HepG2 (cell line): ENCODE data around the gene SEMA3F. TPM values are rescaled to one million over a fixed set of nuclear protein-coding genes. Genes with fewer than 3 reads are reported as not detected.
A peak's percentile ranks its signal among the peaks of the same experiment; 100 is the strongest.

Experiments
- AGO2 ChIP-seq: fragments of 200-400 bp; formaldehyde crosslinking; optimal IDR thresholded peaks from 2 replicates; pipeline ENCODE3; 2017; ENCODE audit warnings: mild to moderate bottlenecking, low read depth, low read length, moderate library complexity
- CBX5 ChIP-seq: sonication (generic); formaldehyde crosslinking; IDR thresholded peaks from 2 replicates; pipeline ENCODE4 v1.4.0; 2020; ENCODE audit warnings: missing genetic modification reagents, borderline replicate concordance
- FOXA1 ChIP-seq, 2 experiments: fragments of 450-650 bp in 1 of 2; sonication (generic) in 1 of 2; formaldehyde crosslinking in 1 of 2; IDR thresholded peaks; 2 replicates each; pipeline versions ENCODE4 v1.4.0 to v1.6.1; 2016 to 2020; ENCODE audit warnings: missing genetic modification reagents in 1 of 2
- FOXM1 ChIP-seq: sonication (generic); formaldehyde crosslinking; IDR thresholded peaks from 2 replicates; pipeline ENCODE4 v1.5.0; 2020; ENCODE audit warnings: missing genetic modification reagents
- MTA1 ChIP-seq: sonication (generic); formaldehyde crosslinking; IDR thresholded peaks from 2 replicates; pipeline ENCODE4 v1.4.0; 2020; ENCODE audit warnings: missing genetic modification reagents, mild to moderate bottlenecking, borderline replicate concordance
- MTF2 ChIP-seq: sonication (generic); formaldehyde crosslinking; IDR thresholded peaks from 2 replicates; pipeline ENCODE4 v1.5.0; 2020; ENCODE audit warnings: missing genetic modification reagents, borderline replicate concordance
- MXD4 ChIP-seq: IDR thresholded peaks from 2 replicates; pipeline ENCODE4 v1.6.1; 2016; ENCODE audit warnings: mild to moderate bottlenecking, missing biosample characterization, missing genetic modification reagents
- POLR2G ChIP-seq: fragments of 200-400 bp; formaldehyde crosslinking; IDR thresholded peaks from 2 replicates; pipeline ENCODE4 v1.6.1; 2018; ENCODE audit warnings: mild to moderate bottlenecking, low read depth, low read length, moderate library complexity
- SAFB2 ChIP-seq: sonication (generic); formaldehyde crosslinking; IDR thresholded peaks from 2 replicates; pipeline ENCODE4 v1.5.1; 2020; ENCODE audit warnings: missing genetic modification reagents, low read depth, mild to moderate bottlenecking, borderline replicate concordance
- SRSF1 ChIP-seq: fragments of 200-400 bp; formaldehyde crosslinking; optimal IDR thresholded peaks from 2 replicates; pipeline ENCODE3; 2017; ENCODE audit warnings: mild to moderate bottlenecking, low read depth, low read length, moderate library complexity
- SRY ChIP-seq: sonication (generic); formaldehyde crosslinking; IDR thresholded peaks from 2 replicates; pipeline ENCODE4 v1.8.0; 2022; ENCODE audit warnings: mild to moderate bottlenecking, missing genetic modification reagents
- ZNF253 ChIP-seq: sonication (generic); formaldehyde crosslinking; IDR thresholded peaks from 2 replicates; pipeline ENCODE4 v1.8.0; 2022; ENCODE audit warnings: mild to moderate bottlenecking, missing genetic modification reagents, borderline replicate concordance
- ZNF747 ChIP-seq: sonication (generic); formaldehyde crosslinking; IDR thresholded peaks from 2 replicates; pipeline ENCODE4 v1.8.1; 2023; ENCODE audit warnings: missing genetic modification reagents, mild to moderate bottlenecking, borderline replicate concordance
- polyA plus RNA-seq, 8 experiments: library from polyadenylated mRNA; depleted of rRNA in 3 of 8; stranded (reverse) in 7 of 8; unstranded in 1 of 8; fragments of >200 nt; fragmentation: Illumina TruSeq in 4 of 8; extraction: Trizol in 4 of 8; gene quantifications; 2 replicates each; pipeline versions ENCODE4 v1.2.1 to v1.2.3, GENCODE V29; 2011 to 2016; ENCODE audit warnings: low read depth in 4 of 8, missing spikeins in 1 of 8, mixed read lengths in 1 of 8; ENCODE audit not compliant: insufficient read depth in 1 of 8
- total RNA-seq, 5 experiments: library from RNA; depleted of rRNA; stranded (reverse); fragments of >200 nt; fragmentation: Illumina TruSeq; extraction: Trizol; gene quantifications; 2 replicates each; pipeline ENCODE4 v1.2.3, GENCODE V29; 2016; ENCODE audit warnings: low read depth in 1 of 5
- TF ChIP-seq, protein P1 (sequence below): sonication (generic); formaldehyde crosslinking; IDR thresholded peaks from 2 replicates; pipeline ENCODE4 v1.9.0; 2022; ENCODE audit warnings: missing genetic modification reagents, mild to moderate bottlenecking, borderline replicate concordance
- TF ChIP-seq, protein P2 (sequence below): sonication (generic); formaldehyde crosslinking; IDR thresholded peaks from 2 replicates; pipeline ENCODE4 v1.5.0; 2020; ENCODE audit warnings: missing genetic modification reagents
- TF ChIP-seq, protein P3 (sequence below): sonication (generic); formaldehyde crosslinking; IDR thresholded peaks from 2 replicates; pipeline ENCODE4 v1.4.0; 2020; ENCODE audit warnings: mild to moderate bottlenecking, missing genetic modification reagents
- TF ChIP-seq, protein P4 (sequence below): sonication (generic); formaldehyde crosslinking; IDR thresholded peaks from 2 replicates; pipeline ENCODE4; 2020; ENCODE audit warnings: missing genetic modification reagents, mild to moderate bottlenecking, borderline replicate concordance

The SEMA3F gene
- total and polyA plus RNA-seq, 2 of the 13 experiments (the other 11 are each of a cell fraction or from before 2014, with no cell fraction given) = 7.6 to 17.2 TPM

DNA sequence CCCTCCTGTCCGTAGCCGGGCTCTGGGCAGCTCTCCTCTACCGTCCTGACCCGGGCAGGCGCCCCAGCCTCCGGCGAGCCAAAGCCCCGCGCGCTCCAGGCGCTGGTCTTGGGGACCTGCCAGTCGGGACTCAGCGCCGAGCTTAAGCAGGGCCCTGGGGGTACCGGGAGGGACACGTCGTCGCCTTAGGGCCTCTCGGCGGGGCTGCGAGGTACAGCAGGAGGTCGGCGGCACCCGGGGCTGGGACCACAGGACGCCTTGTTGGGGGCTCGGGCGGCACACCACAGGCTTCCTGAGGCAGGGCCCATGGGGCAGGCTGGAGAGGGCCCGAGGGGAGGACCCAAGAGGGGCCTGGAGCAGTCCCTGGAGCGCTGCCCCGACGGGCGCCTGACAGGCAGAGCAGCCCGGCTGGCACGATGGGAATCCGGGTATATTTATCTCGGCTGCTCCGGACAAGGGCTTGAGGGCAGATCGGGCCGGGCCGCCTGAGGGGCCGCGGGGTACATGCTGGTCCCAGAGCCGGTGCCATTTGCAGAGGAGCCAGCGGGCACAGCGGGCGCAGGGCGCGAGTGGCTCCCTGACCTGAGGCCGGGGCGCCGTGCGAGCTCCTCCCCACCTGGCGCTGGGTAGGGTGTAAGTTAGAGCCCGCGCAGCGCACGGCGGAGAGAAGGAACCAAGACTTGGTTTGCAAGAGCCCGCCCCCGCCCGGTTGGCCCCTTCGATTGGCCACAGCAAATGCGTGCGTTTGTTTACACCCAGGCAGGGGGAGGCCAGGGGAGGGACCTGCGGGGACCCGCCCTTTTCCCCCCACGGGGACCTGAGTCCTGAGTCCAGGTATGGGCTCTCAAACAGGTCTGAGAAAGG is 50.5 kb downstream of the SEMA3F start (continued):
- peak; percentile 16; the same call in 1 of the 2 replicates for TF ChIP-seq SRY
- TF ChIP-seq, protein P1, sequence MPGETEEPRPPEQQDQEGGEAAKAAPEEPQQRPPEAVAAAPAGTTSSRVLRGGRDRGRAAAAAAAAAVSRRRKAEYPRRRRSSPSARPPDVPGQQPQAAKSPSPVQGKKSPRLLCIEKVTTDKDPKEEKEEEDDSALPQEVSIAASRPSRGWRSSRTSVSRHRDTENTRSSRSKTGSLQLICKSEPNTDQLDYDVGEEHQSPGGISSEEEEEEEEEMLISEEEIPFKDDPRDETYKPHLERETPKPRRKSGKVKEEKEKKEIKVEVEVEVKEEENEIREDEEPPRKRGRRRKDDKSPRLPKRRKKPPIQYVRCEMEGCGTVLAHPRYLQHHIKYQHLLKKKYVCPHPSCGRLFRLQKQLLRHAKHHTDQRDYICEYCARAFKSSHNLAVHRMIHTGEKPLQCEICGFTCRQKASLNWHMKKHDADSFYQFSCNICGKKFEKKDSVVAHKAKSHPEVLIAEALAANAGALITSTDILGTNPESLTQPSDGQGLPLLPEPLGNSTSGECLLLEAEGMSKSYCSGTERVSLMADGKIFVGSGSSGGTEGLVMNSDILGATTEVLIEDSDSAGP (CRISPR knock-in tag) = peak; percentile 67; the same call in 1 of the 2 replicates
- TF ChIP-seq MXD4 (CRISPR knock-in tag) = peak; percentile 36; the same call in 1 of the 2 replicates
- TF ChIP-seq, protein P2, sequence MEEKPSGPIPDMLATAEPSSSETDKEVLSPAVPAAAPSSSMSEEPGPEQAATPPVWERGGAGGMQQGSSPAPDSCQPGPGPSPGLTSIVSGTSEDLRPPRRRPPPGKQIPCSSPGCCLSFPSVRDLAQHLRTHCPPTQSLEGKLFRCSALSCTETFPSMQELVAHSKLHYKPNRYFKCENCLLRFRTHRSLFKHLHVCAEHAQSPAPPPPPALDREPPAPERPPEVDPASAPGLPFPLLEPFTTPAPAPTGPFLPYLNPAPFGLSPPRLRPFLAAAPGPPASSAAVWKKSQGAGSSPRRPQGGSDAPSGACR (CRISPR knock-in tag) = peak; percentile 18; the same call in 1 of the 2 replicates
- no peak for TF ChIP-seq ZNF253 (CRISPR knock-in tag)
- peak; percentile 79 for TF ChIP-seq SRSF1
- TF ChIP-seq AGO2 = peak; percentile 90
- TF ChIP-seq, protein P3, sequence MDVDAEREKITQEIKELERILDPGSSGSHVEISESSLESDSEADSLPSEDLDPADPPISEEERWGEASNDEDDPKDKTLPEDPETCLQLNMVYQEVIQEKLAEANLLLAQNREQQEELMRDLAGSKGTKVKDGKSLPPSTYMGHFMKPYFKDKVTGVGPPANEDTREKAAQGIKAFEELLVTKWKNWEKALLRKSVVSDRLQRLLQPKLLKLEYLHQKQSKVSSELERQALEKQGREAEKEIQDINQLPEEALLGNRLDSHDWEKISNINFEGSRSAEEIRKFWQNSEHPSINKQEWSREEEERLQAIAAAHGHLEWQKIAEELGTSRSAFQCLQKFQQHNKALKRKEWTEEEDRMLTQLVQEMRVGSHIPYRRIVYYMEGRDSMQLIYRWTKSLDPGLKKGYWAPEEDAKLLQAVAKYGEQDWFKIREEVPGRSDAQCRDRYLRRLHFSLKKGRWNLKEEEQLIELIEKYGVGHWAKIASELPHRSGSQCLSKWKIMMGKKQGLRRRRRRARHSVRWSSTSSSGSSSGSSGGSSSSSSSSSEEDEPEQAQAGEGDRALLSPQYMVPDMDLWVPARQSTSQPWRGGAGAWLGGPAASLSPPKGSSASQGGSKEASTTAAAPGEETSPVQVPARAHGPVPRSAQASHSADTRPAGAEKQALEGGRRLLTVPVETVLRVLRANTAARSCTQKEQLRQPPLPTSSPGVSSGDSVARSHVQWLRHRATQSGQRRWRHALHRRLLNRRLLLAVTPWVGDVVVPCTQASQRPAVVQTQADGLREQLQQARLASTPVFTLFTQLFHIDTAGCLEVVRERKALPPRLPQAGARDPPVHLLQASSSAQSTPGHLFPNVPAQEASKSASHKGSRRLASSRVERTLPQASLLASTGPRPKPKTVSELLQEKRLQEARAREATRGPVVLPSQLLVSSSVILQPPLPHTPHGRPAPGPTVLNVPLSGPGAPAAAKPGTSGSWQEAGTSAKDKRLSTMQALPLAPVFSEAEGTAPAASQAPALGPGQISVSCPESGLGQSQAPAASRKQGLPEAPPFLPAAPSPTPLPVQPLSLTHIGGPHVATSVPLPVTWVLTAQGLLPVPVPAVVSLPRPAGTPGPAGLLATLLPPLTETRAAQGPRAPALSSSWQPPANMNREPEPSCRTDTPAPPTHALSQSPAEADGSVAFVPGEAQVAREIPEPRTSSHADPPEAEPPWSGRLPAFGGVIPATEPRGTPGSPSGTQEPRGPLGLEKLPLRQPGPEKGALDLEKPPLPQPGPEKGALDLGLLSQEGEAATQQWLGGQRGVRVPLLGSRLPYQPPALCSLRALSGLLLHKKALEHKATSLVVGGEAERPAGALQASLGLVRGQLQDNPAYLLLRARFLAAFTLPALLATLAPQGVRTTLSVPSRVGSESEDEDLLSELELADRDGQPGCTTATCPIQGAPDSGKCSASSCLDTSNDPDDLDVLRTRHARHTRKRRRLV (CRISPR knock-in tag) = peak; percentile 35; the same call in 1 of the 2 replicates
- TF ChIP-seq, protein P4, sequence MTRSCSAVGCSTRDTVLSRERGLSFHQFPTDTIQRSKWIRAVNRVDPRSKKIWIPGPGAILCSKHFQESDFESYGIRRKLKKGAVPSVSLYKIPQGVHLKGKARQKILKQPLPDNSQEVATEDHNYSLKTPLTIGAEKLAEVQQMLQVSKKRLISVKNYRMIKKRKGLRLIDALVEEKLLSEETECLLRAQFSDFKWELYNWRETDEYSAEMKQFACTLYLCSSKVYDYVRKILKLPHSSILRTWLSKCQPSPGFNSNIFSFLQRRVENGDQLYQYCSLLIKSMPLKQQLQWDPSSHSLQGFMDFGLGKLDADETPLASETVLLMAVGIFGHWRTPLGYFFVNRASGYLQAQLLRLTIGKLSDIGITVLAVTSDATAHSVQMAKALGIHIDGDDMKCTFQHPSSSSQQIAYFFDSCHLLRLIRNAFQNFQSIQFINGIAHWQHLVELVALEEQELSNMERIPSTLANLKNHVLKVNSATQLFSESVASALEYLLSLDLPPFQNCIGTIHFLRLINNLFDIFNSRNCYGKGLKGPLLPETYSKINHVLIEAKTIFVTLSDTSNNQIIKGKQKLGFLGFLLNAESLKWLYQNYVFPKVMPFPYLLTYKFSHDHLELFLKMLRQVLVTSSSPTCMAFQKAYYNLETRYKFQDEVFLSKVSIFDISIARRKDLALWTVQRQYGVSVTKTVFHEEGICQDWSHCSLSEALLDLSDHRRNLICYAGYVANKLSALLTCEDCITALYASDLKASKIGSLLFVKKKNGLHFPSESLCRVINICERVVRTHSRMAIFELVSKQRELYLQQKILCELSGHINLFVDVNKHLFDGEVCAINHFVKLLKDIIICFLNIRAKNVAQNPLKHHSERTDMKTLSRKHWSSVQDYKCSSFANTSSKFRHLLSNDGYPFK (CRISPR knock-in tag) = peak; percentile 31; the same call in 1 of the 2 replicates
- TF ChIP-seq MTA1 (CRISPR knock-in tag) = 0 out of 2 replicates have a peak, but pooled peaks have one; percentile 24
- no peak for TF ChIP-seq ZNF747 (CRISPR knock-in tag)
- TF ChIP-seq POLR2G = peak; percentile 38; the same call in 1 of the 2 replicates
- TF ChIP-seq FOXA1 (IDR thresholded peaks at IDR 0.05) = no peak
- peak; percentile 68 for TF ChIP-seq FOXA1 (CRISPR knock-in tag; IDR thresholded peaks at IDR 0.05)
- TF ChIP-seq SAFB2 (CRISPR knock-in tag) = peak; percentile 86
- 0 out of 2 replicates have a peak, but pooled peaks have one; percentile 23 for TF ChIP-seq CBX5 (CRISPR knock-in tag)
- 0 out of 2 replicates have a peak, but pooled peaks have one; percentile 26 for TF ChIP-seq MTF2 (CRISPR knock-in tag)
- TF ChIP-seq FOXM1 (CRISPR knock-in tag) = no peak
